ENCODE measurements around the gene KRTAP10-9.

KRTAP10-9 gene

DNA sequence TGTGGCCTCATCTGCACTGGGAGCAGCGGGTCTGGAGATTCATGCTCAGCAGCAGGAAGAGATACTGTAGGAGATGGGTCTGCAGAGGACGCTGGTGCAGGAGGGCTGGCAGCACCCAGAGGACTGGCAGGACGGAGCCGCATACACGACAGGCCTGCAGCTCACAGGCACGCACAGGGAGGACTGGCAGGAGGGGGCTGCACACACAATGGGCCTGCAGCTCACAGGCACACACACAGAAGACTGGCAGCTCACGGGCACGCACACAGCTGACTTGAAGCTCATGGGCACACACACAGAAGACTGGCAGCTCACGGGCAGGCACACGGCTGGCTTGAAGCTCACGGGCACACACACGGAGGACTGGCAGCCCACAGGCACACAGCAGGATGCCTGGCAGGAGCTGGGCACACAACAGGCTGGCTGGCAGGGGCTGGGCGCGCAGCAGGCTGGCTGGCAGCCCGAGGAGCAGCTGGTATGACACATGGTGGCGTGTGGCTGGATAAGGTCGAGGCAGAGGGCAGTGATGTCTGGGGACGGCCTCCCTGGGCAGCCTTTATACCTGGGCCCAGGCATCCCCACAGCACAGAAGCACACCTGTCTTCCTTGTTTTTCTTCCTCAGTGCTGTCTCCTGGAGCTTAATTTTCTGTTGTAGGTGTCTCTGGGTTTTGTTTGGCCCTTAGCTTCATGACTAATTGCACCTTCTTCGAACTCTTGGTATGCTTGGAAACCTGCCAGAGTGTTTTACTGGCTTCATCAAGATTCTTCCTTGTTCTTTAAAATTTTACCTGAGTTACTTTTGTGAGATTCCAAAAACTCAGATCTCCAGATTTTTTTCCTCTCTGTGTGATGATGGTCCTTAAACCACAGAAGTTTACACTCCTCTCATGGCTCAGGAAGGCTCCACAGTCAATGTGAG lies 39.8 kb downstream of the KRTAP10-9 start, which contains the start of gene KRTAP12-2:
Gene KRTAP12-2, minus strand, starts transcription at position 527 of the 920 bp plus-strand sequence. Its CDS starts 41 bp downstream, at position 486.
- DNase-seq (ENCODE audit: low spot score): no peak

DNA sequence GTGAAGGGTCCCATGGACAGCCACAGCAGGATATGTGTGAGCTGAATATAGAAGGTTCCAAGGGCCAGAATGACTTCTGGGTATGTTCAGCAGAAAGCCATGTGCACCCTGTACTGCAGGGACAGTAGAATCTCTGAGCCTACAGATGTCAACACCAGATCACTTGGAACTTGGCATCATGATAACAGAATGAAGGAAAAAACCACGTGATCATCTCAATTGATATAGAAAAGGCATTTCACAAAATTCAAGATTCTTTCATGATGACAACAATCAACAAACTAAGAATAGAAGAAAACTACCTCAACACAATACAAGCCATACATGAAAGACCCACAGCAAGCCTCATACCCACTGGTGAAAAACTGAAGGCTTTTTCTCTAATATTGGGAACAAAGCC lies 40.7 kb downstream of the KRTAP10-9 start:
- no peak for DNase-seq (ENCODE audit: low spot score)

DNA sequence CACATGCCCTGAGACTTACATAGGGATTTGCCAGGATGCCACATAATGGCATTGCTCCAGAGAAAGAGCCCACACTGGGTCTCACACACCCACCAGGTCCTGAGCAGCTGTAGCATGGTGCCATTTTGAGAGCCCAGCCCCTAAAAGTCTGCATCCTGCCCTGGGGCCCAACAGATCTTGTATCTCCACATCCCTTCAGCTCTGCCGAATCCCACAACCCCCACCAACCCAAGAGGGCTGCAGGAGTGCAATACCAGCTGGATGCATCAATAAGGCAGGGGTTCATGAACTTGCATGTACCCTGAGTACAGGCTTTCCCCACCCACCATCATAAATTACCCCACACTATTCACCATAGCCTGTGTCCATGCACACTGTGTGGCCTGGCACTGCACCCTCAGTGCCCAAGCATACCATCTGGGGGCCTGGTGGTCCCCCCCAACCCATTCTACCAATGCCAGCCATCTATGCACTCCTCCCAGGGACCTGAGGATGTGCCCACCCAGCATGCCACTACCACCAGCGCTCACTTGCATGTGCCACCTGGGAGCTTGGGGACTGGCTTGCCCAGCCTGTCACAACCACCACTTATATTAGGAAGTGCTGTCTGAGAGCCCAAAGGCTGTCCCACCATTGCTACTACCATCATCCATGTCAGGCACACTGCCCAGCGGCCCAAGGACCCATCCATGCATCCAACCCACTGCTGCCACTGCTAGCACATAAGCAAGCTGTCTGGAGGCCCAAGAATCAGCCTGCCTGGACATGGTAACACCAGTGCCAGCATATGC lies 43.9 kb downstream of the KRTAP10-9 start:
- DNase-seq (ENCODE audit: low spot score): no peak

DNA sequence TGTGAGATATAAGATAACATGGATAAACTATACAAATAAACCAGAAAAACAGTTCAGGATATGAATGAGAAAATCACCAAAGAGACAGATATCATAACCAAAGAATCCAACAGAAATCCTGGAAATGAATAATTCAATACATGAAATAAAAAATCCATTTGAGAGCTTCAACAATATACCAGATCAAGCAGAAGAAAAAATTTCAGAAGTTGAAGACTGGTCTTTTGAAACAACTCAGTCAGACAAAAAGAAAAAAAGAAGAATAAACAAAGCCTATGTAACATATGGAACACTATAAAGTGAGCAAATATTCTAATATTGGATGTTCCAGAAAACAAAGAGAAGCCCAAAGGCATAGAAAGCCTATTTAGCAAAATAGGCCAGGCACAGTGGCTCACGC lies 45.0 kb downstream of the KRTAP10-9 start:
- no peak for DNase-seq (ENCODE audit: low spot score)

DNA sequence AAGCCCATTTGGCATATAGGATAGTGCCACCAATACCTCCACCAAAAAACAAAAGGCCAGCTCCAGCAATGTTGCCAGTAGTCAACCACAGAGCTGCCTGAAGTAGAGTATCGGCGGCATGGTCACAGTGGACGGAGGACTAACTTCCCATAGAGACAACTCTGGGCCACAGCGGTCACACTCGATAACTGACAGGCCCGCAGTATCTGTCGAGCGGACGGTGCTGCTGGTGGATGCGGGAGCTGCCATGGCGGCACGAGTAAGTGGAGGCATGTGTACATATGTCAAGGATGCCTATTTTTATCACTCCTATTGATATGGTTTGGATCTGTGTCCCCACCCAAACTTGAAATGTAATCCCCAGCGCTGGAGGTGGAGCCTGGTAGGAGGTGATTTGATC lies 51.0 kb downstream of the KRTAP10-9 start:
- DNase-seq (ENCODE audit: low spot score): no peak
